ENCODE data around the gene BUD13. TPM values are rescaled to one million over a fixed set of nuclear protein-coding genes. Genes with fewer than 3 reads are reported as not detected.

BUD13 gene
- total RNA-seq, 1 experiment from 2014 or later: 21.7 TPM

DNA sequence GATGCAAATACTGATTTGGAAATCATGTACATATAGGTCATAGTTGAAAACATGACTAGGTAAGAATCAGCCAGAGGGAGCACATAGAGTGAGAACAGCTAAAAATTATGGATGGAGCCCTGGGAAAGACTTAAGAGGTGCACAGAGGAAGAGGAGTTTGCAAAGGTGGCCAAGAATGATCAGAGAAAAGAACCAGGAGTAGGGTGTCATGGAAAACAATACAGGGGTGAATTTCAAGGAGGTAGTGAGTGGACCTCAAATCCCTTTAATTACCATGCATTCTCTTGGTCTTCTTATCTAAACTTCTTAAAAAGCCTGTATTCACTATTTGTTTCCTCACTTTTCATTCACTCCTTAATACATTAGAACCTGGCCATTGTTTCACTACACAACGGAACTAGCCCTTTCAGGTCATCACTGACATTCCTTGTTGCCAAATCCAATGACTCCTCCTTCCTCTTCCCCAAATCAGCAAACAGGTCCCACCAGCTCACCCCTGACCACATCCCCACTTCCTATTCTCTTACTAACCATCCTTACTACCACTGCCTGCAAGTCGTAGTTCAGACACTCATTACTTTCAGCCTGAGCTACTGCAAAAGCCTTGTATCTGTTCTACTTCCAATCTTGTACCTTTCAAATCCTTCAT is 22.6 kb downstream of the BUD13 start:
- no peak for DNase-seq (ENCODE audit: low spot score)

DNA sequence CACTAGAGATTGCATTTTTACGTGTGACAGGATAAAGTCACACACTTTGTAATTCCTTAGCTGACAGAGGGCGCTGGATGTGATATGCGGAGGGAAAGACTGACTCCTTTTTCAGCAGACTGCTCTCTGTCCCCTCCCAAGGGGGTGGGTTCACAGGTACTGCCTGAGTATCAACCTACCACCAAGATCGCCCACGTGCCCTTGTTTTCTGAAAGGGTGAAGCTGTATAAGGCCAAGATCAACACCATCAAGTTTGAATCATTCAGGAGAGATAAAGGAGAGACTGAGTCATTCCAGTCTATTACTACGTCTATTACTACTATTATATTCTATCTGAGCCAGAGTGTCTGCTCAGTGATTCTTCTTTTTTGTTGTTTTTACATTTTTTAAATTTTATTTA is 30.7 kb downstream of the BUD13 start:
- DNase-seq (ENCODE audit: low spot score): no peak

- DNase-seq (ENCODE audit: low spot score): no peak
These were observed 32.0 kb downstream of the BUD13 start for GRCh38 chr11:116740741-116741140.

GRCh38 chr11:116738975-116739374 is 33.8 kb downstream of the BUD13 start:
- DNase-seq (ENCODE audit: low spot score): no peak

GRCh38 chr11:116736763-116737162 is 36.0 kb downstream of the BUD13 start:
- DNase-seq (ENCODE audit: low spot score): peak; percentile 43

DNA sequence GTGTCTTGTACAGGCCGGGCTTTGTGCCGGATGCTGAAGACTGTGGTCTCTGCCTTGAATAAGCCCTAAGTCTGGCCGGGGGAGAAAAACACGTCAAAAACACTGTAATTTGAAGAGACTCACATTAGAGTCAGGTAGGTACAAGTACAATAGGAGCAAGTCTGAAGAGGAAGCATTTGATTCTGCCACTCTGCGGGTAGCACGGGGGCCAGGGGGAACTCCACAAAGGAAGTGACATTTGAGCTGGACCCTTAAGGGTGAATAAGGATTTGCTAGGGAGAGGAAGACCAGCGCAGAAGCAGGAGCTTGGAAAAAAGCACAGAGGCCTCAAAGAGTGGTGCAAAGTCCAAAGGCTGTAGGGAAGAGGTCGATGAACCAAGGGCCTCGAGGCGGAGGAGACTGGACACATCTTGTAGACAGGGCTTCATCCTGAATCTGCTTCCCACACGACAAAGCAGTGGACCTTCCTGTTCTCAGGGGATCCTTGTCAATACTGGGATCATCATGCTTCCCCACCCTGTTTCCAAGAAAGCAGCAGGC is 38.7 kb downstream of the BUD13 start:
- no peak for DNase-seq (ENCODE audit: low spot score)

DNA sequence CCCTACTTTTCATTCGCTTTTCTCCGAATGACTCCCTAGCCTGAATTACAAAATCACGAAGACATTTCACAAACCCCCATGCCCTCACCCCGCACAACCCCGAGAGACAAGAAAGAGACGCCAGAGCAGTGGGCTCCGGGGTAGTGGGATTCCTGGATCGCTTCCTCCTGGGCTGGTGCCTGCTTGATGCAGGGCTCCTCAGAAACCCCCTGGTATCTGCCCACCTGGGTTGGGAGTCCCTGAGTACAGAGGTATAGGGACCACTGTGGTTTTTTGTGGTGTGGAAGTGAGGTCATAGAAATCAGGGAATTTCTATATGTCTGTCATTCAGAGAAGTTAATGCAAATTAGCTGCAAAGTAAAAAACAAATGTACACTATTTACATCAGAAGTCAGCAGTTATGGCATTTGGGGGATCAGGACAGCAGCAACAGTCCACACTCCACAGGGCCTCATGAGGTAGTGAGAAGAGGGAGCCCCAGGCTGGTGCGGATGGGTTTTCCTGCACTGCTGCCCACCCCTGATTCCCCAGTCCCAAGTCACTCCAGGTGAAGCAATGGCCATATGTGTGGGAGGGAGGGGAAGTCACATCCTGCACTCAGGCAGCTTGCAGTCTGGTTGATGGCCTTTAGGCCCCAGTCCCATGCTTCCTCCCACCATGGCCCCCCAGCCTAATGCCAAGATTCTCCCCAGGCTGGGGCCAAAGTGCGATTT is 39.6 kb downstream of the BUD13 start:
- no peak for DNase-seq (ENCODE audit: low spot score)

DNA sequence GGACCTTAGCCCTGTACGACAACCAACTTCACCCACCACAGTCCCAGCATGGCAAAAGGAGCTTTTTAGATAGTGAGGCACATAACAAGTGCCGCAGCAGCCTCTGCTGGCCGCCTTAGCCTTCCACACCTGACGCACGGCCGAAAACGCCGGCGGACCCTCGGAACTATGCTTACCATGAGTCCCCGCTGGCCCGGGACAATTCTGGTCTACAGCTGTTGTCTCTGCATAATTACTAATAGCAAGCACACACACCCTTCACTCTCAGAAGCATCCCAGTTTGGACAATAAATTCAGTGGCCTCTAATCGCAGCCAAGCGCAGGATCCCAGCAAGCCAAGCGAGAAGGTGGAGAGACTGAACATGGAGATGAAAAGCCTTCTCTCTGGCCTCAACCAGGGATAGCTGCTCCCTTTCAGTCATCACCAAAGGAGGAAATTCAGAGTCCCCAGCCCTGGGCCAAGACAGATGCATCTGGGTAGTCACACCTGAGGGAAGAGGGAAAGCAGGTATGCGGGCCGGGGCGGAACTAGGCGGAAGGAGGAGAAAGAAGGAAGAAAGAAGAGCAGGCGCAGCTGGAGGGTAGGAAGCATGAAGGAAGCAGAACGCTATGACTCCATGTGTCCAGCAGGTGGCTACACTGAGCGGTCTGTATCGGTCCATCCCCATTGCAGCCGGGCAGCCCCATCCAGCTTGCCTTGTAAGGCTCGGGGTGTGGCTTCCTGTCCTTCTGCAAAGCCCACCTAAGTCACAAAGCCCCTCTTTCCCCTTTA is 40.3 kb downstream of the BUD13 start:
- peak; percentile 87 for DNase-seq (ENCODE audit: low spot score)

DNA sequence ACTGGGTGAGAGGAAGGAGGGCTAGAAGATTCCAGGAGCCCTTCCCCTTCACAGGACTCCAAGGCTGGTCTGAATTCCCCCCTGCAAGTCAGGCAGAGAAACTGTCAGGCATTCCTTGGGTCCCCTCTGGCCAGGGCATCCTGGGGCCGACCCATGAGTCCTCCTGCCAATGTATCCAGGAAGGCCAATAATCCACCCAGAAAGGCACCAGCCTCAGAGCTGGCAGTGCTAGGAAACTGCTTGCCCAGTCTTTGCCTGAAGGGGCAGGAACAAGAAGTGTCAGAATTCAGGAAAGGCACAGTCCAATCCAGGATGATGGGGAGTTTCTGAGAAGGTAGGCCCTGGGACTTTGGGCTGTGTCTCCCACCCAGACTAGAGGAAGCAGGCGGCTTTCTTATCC is 41.0 kb downstream of the BUD13 start:
- DNase-seq (ENCODE audit: low spot score): no peak

GRCh38 chr11:116731097-116731761 is 41.6 kb downstream of the BUD13 start:
- DNase-seq (ENCODE audit: low spot score): no peak

GRCh38 chr11:116730601-116731000 is 42.2 kb downstream of the BUD13 start:
- no peak for DNase-seq (ENCODE audit: low spot score)

DNA sequence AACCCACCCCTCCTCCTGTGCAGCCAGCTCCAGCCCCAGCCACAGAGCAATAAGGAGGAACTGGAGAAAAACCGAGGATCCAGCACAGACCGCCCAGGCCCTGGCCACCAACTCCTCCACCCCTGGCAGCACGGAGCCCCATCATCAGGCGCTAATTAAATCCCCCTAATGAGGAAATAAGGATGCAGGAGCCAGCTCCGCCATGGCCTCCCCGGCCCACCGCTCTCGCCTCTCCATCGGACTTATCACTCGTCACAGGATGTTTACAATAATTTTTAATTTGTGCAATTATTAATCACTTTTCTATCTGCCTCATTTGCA is 42.6 kb downstream of the BUD13 start:
- no peak for DNase-seq (ENCODE audit: low spot score)

DNA sequence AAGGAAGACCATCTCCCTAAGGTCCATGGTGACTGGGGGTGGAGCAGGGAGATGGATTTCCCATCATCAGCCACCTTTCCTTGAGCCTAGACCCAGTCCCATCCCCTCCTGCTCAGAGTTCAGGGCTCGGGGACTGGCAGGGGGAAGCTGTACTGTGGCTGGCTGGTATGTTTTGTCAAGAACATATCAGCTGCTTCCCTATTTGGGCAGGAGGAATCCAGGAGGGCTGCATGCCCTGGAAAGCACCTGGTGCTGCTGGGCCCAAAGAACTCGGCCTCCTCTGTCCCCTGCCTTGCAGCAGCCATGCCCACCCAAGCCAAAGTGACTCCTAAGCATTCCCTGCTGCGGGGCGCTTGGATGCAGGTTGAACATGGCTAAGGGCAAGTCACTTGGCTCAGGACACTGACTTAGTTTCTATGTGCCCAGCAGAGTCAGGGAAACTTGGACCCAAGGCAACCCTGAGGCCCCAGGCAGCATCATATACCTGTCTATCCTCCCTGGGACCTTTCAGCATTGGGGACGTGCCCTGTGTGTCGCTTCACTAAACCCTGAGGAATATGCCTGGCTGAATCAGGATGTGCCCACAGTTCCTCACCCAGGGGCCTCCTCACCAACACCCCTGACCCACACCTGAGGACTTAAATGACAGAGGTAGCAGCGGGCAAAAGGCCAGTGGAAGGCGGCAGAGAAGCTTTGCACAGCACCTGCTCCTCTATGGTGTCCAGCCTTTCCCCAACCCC is 43.1 kb downstream of the BUD13 start:
- no peak for DNase-seq (ENCODE audit: low spot score)

DNA sequence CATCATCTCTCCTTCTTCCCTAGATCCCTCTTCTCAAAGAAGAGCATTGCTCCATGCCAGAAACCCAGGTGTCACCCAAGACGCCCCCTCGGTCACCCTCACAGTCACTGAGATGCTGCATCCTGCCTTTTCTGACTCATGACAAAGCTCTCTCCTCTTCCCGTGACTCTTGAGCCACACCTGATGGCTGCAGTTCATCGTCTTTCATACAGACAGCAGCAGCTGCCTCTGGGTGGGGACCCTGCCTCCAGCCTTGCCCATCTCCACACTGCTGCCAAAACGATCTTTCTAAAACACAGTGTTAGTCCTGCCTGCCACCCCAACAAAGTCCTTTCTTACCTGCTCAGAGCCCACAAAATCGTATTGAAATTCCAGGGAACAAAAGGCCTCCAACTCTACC is 44.8 kb downstream of the BUD13 start:
- no peak for DNase-seq (ENCODE audit: low spot score)

DNA sequence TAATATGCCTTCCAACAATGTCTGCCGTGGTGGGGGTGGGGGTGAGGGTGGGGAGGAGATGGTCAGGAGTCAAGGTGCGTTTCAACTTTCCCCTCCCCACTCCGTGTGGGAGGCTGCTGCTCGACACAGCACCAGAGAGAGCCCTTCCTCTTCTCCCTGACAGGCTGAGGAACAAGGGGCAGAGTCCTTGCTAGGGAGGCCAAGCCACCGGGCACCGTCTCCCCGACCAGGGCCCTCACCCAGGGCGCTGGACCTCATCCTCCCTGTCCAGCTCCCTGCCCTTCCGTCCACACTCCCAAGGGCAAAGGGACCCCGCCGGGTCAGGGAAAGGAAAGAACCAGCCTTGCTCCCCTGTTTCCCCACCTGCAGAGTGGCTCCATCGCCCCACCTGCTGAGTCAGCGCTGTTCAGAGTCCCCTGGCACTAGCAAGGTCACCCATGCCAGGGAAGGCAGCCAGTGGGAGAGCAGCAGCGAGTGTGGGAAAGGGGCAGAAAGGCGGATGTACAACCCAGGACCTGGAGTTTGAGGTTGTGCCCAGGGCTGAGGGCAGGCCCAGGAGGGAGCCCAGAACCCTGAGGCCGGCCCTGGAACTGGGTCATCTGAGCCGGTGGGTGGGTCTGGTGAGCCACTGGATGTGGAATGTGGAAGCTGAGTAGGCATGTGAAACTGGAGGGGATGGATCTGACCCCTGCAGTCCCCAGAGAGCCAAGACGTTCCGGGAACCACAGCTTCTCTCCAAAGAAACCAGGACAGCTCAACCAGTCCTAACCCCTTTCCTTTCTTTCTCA is 47.2 kb downstream of the BUD13 start:
- no peak for DNase-seq (ENCODE audit: low spot score)

- no peak for DNase-seq (ENCODE audit: low spot score)
These were observed 48.0 kb downstream of the BUD13 start for GRCh38 chr11:116724813-116725212.

- no peak for DNase-seq (ENCODE audit: low spot score)
These were observed 49.3 kb downstream of the BUD13 start for GRCh38 chr11:116723511-116723910.

DNA sequence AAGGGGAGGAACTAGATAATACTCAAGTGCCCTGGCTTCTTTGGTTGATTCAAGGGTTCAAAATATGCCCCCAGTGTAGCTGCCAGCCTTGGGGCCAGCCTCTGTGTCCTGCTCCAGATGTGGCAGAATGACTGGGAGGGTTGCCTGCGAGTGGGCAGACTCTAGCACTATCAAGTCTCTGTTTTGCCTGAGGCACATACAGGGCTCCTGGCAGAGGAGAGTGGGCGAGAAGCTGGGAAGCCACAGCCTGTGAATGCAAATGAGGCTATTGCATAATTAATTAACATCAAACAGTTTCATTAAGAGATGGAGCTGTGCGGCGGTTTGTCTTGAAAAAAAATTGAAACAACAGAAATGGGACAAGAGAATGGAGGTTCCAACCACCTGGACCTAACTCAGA is 50.8 kb downstream of the BUD13 start:
- DNase-seq (ENCODE audit: low spot score): no peak

- no peak for DNase-seq (ENCODE audit: low spot score)
These were observed 51.9 kb downstream of the BUD13 start for GRCh38 chr11:116720895-116721294.

DNA sequence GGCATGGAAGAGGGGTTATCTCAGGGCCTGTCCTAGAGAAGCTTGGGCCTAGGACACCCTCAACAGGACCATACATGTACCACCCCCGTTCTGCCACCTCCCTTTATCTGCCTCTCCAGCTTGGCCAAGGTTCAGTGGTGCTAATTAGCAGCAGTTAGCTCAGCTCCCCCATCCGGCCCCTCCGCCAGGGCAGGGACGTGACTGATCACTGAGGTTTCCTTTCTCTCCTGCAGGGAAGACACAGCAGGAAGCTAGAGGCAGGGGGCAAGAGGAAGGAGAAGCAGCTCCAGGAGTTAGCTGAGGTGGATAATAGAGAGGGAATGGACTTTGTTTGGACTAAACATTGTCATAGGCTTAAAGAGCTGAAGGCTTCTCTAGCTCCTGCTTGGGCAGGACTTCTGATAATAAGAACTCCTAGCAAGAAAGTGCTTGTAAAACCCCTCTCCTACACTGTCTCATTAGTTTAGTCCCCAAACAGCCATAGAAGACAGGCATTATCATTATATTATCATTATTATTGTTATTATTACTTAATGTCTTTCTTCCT is 53.8 kb downstream of the BUD13 start:
- DNase-seq (ENCODE audit: low spot score): no peak

All from HT-29 (cell line).